HL-60 (cell line): ENCODE measurements around the gene CLDN11.

Experiments used
- DNase-seq, 2 experiments: peaks; one replicate each; pipeline ENCODE4 v3.0.0-alpha.2; 2010 to 2020; ENCODE audit warnings: low read depth in 1 of 2, low spot score in 1 of 2
- H3K27ac ChIP-seq: fragments of 250-450 bp; sonication (Bioruptor Pico); replicated peaks from 2 replicates; pipeline ENCODE4 v1.5.1; 2020; ENCODE audit warnings: mild to moderate bottlenecking, moderate library complexity
- H3K27me3 ChIP-seq: fragments of 250-450 bp; sonication (Bioruptor Pico); 2 replicates; pipeline ENCODE4 v1.5.1; 2021; ENCODE audit warnings: mild to moderate bottlenecking, moderate library complexity; ENCODE audit not compliant: insufficient read depth, poor library complexity, severe bottlenecking
- H3K4me3 ChIP-seq: replicated peaks from 2 replicates; pipeline ENCODE4 v1.5.1; 2011; ENCODE audit warnings: mild to moderate bottlenecking, control low read depth, low read length; ENCODE audit not compliant: insufficient read depth
- GABPA ChIP-seq: IDR thresholded peaks from 2 replicates; pipeline ENCODE4 v1.6.1; 2012; ENCODE audit warnings: low read depth
- POLR2AphosphoS5 ChIP-seq: IDR thresholded peaks from 2 replicates; pipeline ENCODE4 v1.6.1; 2012; ENCODE audit warnings: low read depth
- SPI1 ChIP-seq: IDR thresholded peaks from 2 replicates; pipeline ENCODE4 v1.6.1; 2012; ENCODE audit warnings: low read depth, mild to moderate bottlenecking, borderline replicate concordance
- TF ChIP-seq, protein P1 (sequence below): IDR thresholded peaks from 2 replicates; pipeline ENCODE4 v1.6.1; 2012; ENCODE audit warnings: low read depth; ENCODE audit not compliant: insufficient replicate concordance
- TF ChIP-seq, protein P2 (sequence below): IDR thresholded peaks from one replicate; pipeline ENCODE4 v1.5.1; 2011; ENCODE audit warnings: low read length, control low read depth, inconsistent platforms; ENCODE audit not compliant: insufficient read depth

Gene CLDN11

DNA sequence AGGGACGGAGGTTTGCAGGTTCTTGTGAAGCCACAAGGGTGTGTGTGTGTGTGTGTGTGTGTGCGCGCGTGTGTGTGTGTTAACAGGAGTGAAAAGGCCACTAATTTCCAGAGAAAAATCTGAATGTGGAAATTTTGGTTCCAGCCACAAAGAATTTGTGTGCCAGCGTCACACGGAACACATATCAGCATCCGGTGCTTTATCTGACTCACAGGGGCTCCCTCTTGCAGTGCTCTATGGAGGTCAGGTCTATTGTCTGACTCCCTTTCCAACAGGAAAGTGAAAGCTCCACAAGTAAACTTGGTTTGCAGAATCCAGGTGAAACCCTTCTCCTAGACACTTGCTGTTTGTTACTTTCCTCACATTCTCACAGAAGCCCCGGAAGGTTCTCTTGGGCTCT is 6.2 kb downstream of the CLDN11 start:
- Histone ChIP-seq H3K27ac (no peak overlapping the region), H3K27me3 (peaks cover 8% of the 10 kb centered on the region), H3K4me3 (no peak overlapping the region)
- DNase-seq = no peak
- TF ChIP-seq, protein P1, sequence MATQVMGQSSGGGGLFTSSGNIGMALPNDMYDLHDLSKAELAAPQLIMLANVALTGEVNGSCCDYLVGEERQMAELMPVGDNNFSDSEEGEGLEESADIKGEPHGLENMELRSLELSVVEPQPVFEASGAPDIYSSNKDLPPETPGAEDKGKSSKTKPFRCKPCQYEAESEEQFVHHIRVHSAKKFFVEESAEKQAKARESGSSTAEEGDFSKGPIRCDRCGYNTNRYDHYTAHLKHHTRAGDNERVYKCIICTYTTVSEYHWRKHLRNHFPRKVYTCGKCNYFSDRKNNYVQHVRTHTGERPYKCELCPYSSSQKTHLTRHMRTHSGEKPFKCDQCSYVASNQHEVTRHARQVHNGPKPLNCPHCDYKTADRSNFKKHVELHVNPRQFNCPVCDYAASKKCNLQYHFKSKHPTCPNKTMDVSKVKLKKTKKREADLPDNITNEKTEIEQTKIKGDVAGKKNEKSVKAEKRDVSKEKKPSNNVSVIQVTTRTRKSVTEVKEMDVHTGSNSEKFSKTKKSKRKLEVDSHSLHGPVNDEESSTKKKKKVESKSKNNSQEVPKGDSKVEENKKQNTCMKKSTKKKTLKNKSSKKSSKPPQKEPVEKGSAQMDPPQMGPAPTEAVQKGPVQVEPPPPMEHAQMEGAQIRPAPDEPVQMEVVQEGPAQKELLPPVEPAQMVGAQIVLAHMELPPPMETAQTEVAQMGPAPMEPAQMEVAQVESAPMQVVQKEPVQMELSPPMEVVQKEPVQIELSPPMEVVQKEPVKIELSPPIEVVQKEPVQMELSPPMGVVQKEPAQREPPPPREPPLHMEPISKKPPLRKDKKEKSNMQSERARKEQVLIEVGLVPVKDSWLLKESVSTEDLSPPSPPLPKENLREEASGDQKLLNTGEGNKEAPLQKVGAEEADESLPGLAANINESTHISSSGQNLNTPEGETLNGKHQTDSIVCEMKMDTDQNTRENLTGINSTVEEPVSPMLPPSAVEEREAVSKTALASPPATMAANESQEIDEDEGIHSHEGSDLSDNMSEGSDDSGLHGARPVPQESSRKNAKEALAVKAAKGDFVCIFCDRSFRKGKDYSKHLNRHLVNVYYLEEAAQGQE = no peak
- TF ChIP-seq POLR2AphosphoS5 (no peak), SPI1 (no peak), GABPA (no peak)
- TF ChIP-seq, protein P2, sequence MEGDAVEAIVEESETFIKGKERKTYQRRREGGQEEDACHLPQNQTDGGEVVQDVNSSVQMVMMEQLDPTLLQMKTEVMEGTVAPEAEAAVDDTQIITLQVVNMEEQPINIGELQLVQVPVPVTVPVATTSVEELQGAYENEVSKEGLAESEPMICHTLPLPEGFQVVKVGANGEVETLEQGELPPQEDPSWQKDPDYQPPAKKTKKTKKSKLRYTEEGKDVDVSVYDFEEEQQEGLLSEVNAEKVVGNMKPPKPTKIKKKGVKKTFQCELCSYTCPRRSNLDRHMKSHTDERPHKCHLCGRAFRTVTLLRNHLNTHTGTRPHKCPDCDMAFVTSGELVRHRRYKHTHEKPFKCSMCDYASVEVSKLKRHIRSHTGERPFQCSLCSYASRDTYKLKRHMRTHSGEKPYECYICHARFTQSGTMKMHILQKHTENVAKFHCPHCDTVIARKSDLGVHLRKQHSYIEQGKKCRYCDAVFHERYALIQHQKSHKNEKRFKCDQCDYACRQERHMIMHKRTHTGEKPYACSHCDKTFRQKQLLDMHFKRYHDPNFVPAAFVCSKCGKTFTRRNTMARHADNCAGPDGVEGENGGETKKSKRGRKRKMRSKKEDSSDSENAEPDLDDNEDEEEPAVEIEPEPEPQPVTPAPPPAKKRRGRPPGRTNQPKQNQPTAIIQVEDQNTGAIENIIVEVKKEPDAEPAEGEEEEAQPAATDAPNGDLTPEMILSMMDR = no peak

DNA sequence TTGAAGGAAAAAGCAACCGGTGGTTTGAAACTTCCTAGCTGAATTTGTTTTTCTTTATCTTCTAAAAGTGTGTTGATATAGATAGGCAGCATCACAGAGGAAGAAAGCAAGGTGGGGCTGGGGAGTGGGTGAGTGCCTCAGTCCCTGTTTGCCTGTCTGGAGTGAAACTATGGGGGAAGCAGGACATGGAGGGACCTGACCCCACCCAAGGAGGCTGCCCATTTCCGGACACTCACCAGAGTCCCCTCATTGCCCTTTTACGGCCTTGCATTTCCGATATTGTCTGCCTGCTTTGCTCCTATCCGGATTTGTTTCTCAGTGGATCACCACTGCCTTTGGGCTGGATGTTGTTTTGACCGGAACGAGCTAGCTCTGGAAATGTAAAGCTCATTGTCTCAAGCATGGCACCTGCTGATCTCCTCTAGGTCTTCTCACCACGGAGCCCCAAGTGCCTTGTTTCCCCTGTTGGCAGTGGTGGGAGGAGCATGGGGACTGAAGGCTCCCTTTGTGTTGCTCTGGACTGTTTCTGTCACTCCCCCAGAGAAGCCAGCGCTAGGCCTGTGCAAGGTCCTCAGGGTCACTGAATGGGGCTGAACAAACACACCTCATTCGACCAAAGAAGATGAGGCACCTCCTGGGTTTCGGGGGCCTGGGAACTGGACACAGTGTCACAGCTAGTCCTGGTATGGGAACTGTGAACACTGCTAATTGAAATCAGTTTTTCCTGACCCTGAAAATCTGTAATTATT is 7.0 kb downstream of the CLDN11 start:
- H3K27ac ChIP-seq = no peak overlapping the region
- TF ChIP-seq, protein P2 = no peak
- TF ChIP-seq GABPA (no peak), POLR2AphosphoS5 (no peak), SPI1 (no peak)
- TF ChIP-seq, protein P1 = no peak
- no peaks in the 10 kb centered on the region for H3K27me3 ChIP-seq
- no peak overlapping the region for H3K4me3 ChIP-seq
- no peak for DNase-seq

DNA sequence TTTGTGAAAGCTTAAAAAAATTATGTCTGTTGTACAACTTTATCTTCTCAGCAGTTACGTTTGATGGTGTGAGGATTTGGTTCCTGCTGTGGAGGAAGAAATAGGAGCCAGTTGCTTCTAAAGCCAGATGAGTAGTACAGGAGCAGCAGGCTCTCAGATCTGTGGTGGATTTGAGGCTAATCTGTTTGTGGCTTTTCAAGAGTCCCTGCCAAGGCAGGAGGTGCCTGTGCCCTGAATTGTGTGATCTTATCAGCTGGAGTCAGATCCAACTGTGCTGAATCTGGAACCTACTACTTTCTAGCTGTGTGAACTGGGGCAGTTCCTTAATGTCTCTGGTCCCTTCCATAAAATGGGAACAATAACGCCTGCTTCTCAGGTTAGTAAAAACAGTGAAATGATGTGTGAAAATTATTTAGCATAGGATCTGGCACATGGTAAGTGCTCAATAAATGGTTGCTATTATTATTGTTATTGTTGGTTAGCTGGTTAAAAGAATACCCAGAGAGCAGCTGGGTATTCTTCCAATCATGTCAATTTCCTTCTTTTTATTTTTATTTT is 7.7 kb downstream of the CLDN11 start:
- no peak overlapping the region for H3K4me3 ChIP-seq
- H3K27ac ChIP-seq = no peak overlapping the region
- no peak for DNase-seq
- TF ChIP-seq, protein P1 = no peak
- TF ChIP-seq SPI1 (no peak), POLR2AphosphoS5 (no peak), GABPA (no peak)
- TF ChIP-seq, protein P2 = no peak
- no peaks in the 10 kb centered on the region for H3K27me3 ChIP-seq
